ENCODE results near the gene CCL15.

The CCL15 gene

DNA sequence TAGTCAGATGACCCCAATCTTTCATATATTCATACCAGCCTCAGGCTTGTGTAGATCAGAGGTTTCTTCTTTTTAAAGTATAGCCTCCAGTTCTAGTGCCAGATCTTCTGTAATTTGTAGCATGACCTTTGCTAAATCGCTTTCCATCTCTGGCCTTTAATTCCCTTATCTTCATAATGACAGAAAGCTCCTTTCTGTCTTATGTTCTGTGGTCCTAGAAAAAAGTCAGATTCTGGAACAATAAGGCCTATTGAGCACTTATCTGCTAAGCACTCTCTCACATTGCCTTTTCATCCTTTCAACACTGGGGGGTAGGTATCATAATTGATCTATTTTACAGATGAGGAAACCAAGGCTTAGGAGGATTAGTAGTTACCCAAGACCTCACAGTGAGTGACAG, 29.3 kb downstream of the CCL15 start:
- H3K27ac ChIP-seq (ENCODE audit: extremely low read depth, low read depth, low read length), result no peak overlapping the region
- no peaks in the 10 kb centered on the region for H3K36me3 ChIP-seq (ENCODE audit: control insufficient read depth in 2 of 2, insufficient read depth in 1 of 2, low read length in 2 of 2)
- ChIA-PET CTCF (interaction anchor here (0.6 to 13.6 kb wide), 8 partner anchors 9 to 177 kb away, joined by 3 to 330 read pairs (median 7); partner anchors contain the start of genes CCL15 and CCL16), POLR2A (no interaction called here)
- no peak overlapping the region for H3K4me3 ChIP-seq (ENCODE audit: low read depth, low read length)
- H3K4me1 ChIP-seq (ENCODE audit: control insufficient read depth, insufficient read depth, low read length), result no peaks in the 10 kb centered on the region
- no peak for TF ChIP-seq ZNF747 (tag by site-specific recombination; IDR thresholded peaks at IDR 0.05)
- TF ChIP-seq, protein P1, sequence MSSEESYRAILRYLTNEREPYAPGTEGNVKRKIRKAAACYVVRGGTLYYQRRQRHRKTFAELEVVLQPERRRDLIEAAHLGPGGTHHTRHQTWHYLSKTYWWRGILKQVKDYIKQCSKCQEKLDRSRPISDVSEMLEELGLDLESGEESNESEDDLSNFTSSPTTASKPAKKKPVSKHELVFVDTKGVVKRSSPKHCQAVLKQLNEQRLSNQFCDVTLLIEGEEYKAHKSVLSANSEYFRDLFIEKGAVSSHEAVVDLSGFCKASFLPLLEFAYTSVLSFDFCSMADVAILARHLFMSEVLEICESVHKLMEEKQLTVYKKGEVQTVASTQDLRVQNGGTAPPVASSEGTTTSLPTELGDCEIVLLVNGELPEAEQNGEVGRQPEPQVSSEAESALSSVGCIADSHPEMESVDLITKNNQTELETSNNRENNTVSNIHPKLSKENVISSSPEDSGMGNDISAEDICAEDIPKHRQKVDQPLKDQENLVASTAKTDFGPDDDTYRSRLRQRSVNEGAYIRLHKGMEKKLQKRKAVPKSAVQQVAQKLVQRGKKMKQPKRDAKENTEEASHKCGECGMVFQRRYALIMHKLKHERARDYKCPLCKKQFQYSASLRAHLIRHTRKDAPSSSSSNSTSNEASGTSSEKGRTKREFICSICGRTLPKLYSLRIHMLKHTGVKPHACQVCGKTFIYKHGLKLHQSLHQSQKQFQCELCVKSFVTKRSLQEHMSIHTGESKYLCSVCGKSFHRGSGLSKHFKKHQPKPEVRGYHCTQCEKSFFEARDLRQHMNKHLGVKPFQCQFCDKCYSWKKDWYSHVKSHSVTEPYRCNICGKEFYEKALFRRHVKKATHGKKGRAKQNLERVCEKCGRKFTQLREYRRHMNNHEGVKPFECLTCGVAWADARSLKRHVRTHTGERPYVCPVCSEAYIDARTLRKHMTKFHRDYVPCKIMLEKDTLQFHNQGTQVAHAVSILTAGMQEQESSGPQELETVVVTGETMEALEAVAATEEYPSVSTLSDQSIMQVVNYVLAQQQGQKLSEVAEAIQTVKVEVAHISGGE (tag by site-specific recombination; conservative IDR thresholded peaks at IDR 0.05; ENCODE audit: low read depth), result no peak
- no peak for TF ChIP-seq KLF7 (tag by site-specific recombination; IDR thresholded peaks at IDR 0.05; ENCODE audit: borderline replicate concordance)
- no peak for TF ChIP-seq ZNF248 (tag by site-specific recombination; IDR thresholded peaks at IDR 0.05)
- TF ChIP-seq ZNF274 (IDR thresholded peaks at IDR 0.05; ENCODE audit: low read length), result no peak
- TF ChIP-seq ZNF274 (tag by site-specific recombination; IDR thresholded peaks at IDR 0.05; ENCODE audit: borderline replicate concordance), result no peak
- TF ChIP-seq, protein P2, sequence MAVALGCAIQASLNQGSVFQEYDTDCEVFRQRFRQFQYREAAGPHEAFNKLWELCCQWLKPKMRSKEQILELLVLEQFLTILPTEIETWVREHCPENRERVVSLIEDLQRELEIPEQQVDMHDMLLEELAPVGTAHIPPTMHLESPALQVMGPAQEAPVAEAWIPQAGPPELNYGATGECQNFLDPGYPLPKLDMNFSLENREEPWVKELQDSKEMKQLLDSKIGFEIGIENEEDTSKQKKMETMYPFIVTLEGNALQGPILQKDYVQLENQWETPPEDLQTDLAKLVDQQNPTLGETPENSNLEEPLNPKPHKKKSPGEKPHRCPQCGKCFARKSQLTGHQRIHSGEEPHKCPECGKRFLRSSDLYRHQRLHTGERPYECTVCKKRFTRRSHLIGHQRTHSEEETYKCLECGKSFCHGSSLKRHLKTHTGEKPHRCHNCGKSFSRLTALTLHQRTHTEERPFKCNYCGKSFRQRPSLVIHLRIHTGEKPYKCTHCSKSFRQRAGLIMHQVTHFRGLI (tag by site-specific recombination; IDR thresholded peaks at IDR 0.05), result no peak
- no peak for TF ChIP-seq ZNF521 (tag by site-specific recombination; IDR thresholded peaks at IDR 0.05)
- TF ChIP-seq ZNF112 (tag by site-specific recombination; IDR thresholded peaks at IDR 0.05), result no peak
- no peak for TF ChIP-seq ZNF311 (tag by site-specific recombination; IDR thresholded peaks at IDR 0.05; ENCODE audit: borderline replicate concordance)
- no peak for TF ChIP-seq ZFP37 (tag by site-specific recombination; IDR thresholded peaks at IDR 0.05)
- no peak for TF ChIP-seq BCL11A (tag by site-specific recombination; IDR thresholded peaks at IDR 0.05; ENCODE audit: low read depth)
- no peak for TF ChIP-seq ZSCAN16 (tag by site-specific recombination; IDR thresholded peaks at IDR 0.05)
- TF ChIP-seq ZNF16 (tag by site-specific recombination; IDR thresholded peaks at IDR 0.05; ENCODE audit: low read depth), result no peak
- no peak for TF ChIP-seq YY2 (tag by site-specific recombination; IDR thresholded peaks at IDR 0.05)
- H3K9me3 ChIP-seq (ENCODE audit: control insufficient read depth, insufficient read depth, low read depth, low read length), result no peaks in the 10 kb centered on the region

DNA sequence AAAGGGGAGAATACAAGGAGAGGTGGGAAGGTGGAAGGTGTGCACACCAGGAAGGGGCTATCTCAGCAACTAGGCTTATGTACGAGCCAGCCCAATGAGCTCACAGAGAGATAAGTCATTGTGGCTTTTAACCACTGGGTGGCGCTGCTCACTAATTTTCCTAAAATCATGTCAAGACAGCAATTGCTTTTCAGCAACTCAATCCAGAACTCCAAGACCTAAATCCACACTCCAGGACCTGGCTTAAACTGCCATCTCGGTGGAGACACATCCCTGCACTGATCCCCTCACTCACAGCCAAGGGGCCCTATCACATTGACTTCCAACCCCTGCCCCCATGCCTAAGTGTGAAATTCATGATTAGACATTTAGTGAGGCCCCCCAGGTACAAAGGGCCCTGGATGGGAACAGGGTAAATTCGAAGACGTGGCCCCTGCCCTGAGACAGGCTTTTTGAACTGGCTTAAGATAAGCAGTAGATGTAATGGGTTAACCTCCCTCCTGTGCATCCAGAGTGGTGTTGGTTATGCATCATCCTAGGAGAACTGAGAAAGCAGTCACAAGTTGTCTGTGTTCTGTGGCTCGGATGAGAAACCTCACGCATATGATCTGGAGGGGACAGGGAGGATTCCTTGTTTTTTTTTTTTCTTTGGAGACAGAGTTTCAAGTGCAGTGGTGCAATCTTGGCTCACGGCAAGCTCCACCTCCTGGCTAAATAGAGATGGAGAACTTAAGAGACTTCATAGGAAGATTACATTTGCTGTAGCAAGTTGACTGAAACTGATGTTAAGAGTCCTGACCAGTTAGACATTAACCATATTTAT, 31.6 kb downstream of the CCL15 start:
- H3K9me3 ChIP-seq (ENCODE audit: control insufficient read depth, insufficient read depth, low read depth, low read length), result no peaks in the 10 kb centered on the region
- TF ChIP-seq, protein P3, sequence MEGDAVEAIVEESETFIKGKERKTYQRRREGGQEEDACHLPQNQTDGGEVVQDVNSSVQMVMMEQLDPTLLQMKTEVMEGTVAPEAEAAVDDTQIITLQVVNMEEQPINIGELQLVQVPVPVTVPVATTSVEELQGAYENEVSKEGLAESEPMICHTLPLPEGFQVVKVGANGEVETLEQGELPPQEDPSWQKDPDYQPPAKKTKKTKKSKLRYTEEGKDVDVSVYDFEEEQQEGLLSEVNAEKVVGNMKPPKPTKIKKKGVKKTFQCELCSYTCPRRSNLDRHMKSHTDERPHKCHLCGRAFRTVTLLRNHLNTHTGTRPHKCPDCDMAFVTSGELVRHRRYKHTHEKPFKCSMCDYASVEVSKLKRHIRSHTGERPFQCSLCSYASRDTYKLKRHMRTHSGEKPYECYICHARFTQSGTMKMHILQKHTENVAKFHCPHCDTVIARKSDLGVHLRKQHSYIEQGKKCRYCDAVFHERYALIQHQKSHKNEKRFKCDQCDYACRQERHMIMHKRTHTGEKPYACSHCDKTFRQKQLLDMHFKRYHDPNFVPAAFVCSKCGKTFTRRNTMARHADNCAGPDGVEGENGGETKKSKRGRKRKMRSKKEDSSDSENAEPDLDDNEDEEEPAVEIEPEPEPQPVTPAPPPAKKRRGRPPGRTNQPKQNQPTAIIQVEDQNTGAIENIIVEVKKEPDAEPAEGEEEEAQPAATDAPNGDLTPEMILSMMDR (tag by site-specific recombination; IDR thresholded peaks at IDR 0.05), result peak; percentile 69
- TF ChIP-seq ZNF660 (tag by site-specific recombination; IDR thresholded peaks at IDR 0.05) (0 out of 2 replicates have a peak, but pooled peaks have one; percentile 62), ZBTB17 (tag by site-specific recombination; IDR thresholded peaks at IDR 0.05) (peak; percentile 59), ZNF776 (tag by site-specific recombination; IDR thresholded peaks at IDR 0.05; ENCODE audit: borderline replicate concordance) (no peak), ZNF600 (tag by site-specific recombination; IDR thresholded peaks at IDR 0.05) (peak; percentile 41; the same call in 1 of the 2 replicates), ZBTB20 (tag by site-specific recombination; IDR thresholded peaks at IDR 0.05) (peak; percentile 84), ZNF654 (tag by site-specific recombination; IDR thresholded peaks at IDR 0.05; ENCODE audit: low read depth) (peak; percentile 99), SP7 (tag by site-specific recombination; IDR thresholded peaks at IDR 0.05) (0 out of 2 replicates have a peak, but pooled peaks have one; percentile 14), ZNF624 (tag by site-specific recombination; IDR thresholded peaks at IDR 0.05) (no peak), KLF1 (tag by site-specific recombination; IDR thresholded peaks at IDR 0.05) (no peak)
- CTCF ChIA-PET, result interaction anchor here (0.5 to 13.6 kb wide), 44 partner anchors 8 to 1662 kb away, joined by 3 to 330 read pairs (median 4); partner anchors contain the start of genes CCL14 and CCL16

More for the DNA sequence above, 31.6 kb downstream of the CCL15 start:
- POLR2A ChIA-PET, result interaction anchor here (0.6 to 1.1 kb wide), 2 partner anchors 160 to 179 kb away, joined by 4 to 5 read pairs; partner anchors contain the start of gene TAF15
- Histone ChIP-seq H3K4me3 (ENCODE audit: low read depth, low read length) (no peak overlapping the region), H3K27ac (ENCODE audit: extremely low read depth, low read depth, low read length) (no peak overlapping the region), H3K36me3 (ENCODE audit: control insufficient read depth in 2 of 2, insufficient read depth in 1 of 2, low read length in 2 of 2) (no peaks in the 10 kb centered on the region), H3K4me1 (ENCODE audit: control insufficient read depth, insufficient read depth, low read length) (no peaks in the 10 kb centered on the region)
